GM21619 (cell line): Measurements from ENCODE around the gene POLE.
"Not testable (repeated sequence)": the region's sequence is repeated elsewhere in the genome, so short reads cannot be mapped to it uniquely, and the experiment has no call there.

Experiments
- ATAC-seq: cut with Tn5 transposase; IDR thresholded peaks from one replicate; pipeline ENCODE4 v1.9.1; 2021; ENCODE audit not compliant: unreplicated experiment

The POLE gene

DNA sequence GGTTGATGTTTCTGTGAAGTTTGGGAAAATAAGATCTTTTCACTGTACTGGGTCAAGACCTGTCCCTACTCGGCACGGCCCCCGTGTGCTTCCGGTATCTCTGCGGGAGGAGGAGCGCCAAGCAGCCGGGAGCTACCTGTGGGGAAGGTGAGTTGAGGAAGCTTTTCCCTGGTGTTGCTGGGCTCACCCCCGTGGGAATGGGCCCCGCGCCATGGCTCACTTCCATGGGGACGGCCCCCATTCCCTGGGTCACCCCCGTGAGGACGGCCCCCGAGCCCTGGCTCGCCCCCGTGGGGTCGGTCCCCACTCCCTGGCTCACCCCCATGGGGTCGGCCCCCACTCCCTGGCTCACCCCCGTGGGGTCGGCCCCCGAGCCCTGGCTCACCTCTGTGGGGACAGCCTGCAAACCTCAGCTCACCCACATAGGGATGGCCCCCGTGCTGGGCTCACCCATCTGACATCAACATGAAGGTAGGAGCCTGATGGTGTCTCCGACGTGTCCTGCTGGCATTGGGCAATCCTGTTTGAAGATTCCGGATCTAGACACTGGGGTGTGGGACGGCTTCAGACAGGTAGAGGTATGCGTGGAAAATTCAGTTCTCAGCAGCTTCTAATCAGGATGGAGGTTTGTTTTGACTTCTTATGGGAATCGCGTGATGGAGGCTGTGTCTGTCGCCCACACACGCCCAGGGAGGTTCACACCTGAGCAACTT, 85.8 kb downstream of the POLE start:
- ATAC-seq, result no peak

DNA sequence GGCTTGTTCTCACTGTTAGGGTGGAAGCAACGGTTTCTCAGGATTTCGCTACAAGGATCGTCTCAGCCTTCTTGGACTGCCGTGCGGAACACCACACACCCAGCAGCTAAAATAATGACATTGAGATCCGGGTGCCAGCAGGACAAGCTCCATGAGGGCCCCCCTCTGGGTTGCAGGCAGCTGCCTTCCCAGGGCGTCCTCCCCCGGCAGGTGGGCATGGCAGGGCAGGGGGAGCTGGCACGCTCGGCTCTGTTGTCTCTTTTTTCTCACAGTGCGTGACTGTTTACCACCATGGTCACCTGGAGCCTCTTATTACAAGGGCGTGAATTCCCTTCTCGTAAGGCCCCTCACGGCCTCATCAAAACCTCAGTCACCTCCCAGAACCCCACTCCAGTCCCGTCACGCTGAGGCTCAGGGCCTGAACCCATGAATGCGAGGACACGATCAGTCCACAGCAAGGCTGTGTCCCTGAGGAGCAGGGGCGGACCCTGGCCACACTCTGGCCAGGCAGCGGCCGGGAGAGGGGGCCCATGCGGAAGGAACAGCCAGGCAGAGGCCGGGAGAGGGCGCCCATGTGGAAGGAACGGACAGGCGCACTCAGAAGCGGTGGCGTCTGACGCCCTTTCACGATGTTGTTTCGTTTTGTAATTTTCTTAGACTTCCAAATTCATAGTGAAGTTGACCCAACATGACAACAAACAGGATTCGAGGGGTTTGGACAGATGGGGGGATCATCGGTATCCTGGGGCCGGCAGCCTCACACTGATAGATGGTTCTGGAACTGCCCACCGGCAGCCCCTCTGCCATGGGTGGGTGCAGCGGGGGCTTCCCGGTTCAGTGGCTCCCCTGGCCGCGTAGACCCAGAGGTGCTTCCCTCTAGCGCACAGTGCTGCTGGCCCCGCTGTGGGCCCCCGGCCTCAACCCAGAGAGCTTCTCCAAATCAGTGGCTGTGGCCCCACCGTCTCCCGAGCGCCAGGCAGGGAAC, 86.8 kb downstream of the POLE start:
- ATAC-seq, result no peak

DNA sequence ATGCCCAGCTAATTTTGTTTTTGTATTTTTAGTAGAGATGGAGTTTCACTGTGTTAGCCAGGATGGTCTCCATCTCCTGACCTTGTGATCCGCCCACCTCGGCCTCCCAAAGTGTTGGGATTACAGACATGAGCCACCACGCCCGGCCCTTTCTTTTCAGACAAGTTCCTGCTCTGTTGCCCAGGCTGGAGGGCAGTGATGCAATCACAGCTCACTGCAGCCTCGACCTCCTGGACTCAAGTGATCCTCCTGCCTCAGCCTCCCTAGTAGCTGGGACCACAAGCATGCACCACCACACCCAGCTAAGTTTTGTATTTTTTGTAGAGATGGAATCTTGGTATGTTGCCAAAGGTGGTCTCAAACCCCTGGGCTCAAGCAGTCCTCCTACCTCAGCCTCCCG, 87.6 kb downstream of the POLE start:
- ATAC-seq, result not testable (repeated sequence)

DNA sequence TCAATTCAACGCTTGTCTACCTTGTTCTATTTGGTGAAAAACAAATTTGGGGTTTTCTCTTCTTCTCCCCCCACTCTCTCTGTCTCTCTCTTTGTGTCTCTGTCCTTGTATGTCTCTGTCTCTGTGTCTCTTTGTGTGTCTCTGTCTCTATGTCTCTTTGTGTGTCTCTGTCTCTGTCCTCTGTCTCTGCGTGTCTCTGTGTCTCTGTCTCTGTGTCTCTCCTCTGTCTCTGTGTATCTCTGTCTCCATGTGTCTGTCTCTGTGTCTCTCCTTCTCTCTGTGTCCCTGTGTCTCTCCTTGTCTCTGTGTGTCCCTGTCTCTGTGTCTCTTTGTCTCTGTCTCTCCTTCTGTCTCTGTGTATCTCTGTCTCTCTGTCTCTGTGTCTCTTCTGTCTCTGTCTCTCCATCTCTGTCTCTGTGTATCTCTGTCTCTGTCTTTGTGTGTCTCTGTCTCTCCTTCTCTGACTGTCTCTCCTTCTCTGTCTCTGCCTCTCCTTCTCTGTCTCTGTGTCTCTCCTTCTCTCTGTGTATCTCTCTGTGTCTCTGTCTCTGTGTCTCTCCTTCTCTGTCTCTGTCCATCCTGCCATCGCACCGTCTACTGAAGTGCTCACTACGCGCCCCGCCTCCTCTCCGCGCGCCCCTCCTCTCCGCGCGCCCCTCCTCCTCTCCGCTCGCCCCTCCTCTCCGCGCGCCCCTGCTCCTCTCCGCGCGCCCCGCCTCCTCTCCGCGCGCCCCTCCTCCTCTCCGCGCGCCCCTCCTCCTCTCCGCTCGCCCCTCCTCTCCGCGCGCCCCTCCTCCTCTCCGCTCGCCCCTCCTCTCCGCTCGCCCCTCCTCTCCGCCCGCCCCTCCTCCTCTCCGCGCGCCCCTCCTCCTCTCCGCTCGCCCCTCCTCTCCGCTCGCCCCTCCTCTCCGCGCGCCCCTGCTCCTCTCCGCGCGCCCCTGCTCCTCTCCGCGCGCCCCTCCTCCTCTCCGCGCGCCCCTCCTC, 89.5 kb downstream of the POLE start:
- ATAC-seq, result no peak

DNA sequence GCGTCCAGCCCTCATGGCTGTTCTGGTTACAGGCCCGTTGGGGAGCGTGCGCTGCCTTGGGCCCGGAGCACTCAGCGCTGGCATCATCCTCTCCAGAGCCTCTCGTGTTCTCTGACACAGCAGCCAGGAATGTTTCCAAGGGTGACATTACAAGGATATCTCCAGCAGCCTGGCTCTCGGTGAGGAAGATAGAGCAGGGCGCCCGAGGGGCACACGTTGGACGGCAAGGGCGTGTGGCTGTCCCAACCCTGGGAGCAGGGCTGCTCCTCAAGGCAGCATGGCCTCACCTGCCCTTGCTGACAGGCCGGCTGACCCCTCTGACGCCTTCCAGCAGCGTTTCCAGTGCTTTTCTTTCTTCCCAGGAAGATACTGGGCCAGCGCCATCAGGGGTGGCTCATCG, 91.1 kb downstream of the POLE start:
- ATAC-seq, result no peak

DNA sequence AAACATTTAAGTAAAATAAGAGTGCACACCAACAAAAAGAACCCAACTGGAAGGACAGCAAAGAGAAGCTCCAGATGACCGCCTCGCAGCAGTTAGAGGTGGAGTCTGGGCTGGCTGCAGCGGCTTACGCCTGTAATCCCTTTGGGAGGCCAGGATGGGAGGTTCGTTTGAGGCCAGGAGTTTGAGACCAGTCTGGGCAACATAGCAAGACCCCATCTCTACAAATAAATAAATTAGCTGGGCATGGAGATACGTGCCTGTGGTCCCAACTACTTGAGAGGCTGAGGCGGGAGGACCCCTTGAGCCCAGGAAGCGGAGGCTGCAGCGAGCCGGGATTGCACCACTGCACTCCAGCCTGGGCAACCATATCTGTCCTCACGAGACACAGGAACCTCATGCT, 92.0 kb downstream of the POLE start:
- no peak for ATAC-seq

DNA sequence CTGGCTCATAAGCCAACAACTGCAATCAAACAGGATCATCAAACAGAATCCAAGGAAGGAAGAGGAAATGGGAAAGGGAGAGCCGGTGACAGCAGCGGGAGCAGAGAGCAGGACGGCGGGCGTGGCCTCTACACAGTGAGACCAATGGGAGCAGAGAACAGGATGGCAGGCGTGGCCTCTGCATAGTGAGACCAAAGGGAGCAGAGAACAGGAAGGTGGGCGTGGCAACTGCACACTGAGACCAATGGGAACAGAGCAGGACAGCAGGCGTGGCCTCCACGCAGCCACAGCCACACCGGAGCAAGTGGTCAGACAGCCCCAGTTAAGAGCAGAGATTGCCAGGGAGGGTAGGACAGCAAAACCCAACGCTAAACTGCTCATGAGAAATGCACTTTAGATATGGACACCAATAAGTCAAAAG, 93.2 kb downstream of the POLE start:
- ATAC-seq, result peak; percentile 71

DNA sequence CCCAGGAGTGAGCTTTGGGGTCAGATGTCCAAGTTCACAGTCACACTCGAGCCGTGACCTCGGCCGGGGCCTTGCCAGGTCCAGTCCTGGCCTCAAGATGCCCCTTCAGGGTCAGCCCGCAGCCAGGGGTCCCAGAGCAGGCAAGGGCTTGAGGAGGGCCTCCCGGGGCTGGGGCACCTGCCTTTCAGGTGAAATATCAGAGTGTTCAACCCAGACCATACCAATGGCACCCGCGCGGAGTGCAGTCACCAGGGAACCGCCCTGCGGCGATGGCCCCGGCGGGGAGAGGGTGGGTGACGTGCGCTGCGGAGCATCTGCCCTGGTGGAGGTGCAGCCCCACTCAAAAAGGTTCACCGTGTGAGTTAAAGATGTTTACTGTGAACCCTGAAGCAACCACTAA, 93.6 kb downstream of the POLE start:
- no peak for ATAC-seq

DNA sequence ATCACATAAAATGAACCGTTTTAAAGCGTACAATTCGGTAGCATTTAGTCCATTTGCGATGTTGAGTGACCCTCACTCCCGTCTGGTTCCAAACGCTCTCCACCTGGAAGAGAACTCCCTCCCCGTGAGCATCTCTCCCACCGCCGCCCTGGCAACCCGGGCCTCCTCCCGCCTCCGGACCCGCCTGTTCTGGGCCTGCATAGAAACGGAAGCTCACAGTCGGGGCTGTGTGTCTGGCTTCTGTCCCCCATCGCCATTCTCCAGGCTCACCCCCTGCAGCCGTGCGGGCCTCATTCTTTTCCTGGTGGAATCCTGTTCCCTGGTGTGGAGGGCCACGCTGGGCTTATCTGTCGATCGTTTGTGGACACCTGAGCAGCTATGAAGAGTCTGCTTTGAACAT, 94.1 kb downstream of the POLE start:
- no peak for ATAC-seq

DNA sequence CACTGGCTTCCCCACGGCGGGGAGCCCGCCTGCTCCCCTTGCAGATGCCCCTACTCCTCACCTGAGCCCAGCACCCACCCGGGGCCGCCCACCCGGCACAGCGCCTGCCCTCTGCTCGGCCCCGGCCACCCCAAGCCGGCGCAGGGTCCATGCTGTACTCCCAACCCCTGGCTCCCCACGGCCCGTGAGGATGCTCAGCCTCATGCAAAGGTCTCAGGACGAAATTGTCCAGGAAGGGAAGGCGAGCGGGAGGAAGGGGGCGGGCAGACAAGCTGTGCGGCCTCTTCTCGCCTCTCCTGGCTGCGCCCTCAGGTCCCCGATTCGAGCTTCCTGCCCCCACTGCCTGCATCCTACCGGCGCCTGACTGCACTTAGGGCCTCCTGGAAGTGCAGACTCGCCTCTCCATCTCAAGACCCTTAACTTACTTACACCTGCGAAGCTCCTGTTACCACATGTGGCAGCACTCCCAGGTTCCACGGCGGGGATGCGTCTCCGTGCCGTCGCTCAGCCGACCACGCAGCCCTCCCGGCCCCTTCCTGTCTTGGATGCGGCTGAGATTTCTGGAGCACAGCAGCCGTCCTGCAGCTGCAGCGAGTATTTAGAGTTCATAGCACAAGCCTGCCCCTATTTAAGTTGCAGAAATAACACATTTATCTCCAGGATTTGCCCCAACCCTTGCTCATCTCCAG, 94.7 kb downstream of the POLE start:
- no peak for ATAC-seq

DNA sequence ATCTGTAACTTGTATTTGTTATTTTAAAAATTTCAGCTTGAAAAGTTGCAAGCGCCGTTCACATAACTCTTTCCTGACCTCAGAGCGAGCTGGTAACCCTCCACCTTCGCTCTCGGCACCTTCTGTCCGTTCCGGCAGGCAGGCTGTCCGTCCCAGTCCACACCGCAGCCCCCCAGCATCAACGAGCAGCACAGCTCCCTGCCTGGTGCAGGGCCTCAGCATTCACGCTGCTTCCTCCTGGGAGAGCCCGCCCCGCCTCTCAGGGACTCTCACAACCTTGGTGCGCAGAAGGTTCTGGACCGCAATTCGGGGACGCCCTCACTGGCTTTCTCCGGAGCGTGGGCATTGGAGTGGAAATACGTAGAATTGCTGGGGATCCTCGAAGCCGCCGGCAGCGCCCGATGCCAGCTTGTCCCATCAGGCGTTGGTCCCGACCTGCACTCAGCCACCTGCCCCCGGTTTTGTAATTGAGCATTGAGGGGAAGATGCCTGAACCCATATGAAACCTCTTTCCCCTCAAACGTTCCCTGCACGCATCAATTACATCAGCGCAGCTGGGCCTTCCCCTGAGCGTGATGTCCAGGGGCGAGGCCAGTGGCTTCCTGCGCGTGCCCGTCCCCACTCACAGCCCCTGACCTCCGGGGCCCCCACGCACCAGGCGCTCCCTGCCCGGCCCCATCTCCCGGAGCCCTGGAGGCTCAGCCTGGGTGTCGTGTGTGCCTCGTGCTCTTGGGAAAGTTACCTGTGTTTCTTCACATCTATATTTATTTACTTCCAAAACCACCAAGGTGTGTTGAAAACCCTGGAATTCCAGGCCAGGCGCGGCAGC, 95.8 kb downstream of the POLE start:
- ATAC-seq, result no peak

DNA sequence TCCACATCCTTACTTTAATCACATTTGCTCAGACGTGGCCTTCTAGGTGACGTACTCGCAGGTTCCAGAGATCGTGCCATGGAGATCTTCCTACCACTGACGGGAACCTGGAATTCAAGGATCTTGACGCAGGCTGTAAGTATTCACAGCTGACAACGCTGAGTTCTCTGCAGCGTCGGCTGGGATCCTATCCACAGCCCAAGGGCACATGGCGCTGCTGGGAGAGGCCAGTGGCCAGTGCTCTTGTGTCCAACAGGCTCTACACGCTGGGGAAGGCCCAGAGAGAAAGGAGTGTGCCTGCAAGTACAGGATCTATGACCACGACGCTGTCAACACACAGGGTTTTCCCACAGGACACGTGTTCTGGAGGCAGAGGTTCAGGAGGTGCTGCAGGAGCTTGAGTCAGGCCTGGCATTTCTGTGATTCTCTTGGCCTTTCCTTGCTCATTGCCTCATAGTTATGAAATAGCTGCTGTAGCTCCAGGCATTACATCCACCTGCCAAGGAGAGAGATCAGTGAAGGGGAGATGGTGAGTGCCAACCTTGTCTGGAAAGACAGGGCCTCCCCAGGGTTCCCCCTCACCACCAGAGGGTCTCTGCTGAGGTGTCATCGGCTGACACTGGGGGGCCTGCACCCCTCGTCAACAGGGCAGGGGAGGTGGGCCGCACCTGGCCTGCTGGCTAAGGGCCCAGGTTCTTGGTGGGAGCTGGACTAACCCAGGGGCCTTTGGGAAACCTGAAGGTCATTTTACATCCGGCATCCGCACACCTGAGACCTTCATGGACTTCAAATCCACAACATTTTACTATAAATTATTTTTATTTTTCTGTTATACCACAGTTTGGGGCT, 98.1 kb downstream of the POLE start:
- no peak for ATAC-seq

DNA sequence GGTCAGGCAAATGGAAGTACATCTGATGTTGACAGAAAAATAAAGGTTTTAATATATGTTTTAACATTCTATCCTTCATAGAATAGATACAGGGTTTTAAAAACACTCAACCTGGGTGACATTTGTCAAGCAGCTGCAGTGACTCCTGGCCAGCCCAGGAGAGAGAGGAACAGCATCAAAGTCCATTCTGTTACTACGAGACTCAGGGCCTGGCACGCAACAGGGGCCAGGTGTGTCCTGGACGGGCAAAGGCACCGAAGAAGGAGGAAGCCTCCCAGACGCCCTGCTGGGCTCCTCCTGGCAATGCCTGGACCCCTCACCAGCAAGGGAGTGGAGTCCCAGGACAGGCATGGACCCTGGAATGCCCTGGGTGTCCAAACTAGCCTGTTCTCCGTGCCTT, 98.8 kb downstream of the POLE start:
- no peak for ATAC-seq

DNA sequence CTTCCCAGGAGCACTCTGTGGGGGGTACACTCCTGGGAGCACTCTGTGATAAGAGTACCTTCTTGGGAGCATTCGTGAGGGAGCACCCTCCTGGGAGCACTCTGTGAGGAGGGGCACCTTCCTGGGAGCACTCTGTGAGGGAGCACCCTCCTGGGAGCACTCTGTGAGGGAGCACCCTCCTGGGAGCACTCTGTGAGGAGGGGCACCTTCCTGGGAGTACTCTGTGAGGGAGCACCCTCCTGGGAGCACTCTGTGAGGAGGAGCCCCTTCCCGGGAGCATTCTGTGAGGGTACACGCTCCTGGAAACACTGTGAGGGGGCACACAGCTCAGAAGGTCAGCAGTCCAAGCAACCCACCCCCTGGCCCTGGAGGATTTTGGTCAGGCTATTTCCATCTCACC, 99.4 kb downstream of the POLE start:
- no peak for ATAC-seq

DNA sequence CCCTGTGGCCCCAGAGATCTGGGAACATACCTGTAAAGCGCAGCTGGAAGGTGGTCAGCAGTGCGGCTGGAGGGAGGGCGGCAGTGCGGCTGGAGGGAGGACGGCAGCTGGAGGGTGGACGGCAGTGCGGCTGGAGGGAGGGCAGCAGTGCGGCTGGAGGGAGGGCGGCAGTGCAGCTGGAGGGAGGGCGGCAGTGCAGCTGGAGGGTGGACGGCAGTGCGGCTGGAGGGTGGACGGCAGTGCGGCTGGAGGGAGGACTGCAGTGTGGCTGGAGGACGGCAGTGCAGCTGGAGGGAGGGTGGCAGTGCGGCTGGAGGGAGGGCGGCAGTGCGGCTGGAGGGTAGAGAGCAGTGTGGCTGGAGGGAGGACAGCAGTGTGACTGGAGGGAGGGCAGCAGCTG, 100.2 kb downstream of the POLE start:
- ATAC-seq, result no peak

DNA sequence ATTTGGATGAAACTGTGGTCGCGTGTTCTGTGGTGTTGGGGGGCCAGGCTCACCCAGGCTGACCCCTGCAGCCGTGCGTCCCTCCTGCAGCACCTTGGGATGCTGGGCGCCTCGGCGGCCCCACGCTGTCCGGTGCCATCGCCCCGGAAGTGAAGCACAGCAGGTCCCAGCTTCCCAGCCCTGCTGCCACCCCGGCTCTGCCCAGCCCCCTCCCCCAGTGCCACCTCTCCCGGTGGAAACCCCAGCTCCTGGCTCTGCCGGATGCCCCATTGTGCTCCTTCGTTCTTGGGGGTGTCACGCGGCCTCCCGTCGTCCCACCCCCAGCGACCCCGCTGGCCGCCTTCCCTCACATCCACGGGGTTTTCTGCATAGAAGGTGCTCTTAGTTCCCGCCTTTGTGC, 102.0 kb downstream of the POLE start:
- ATAC-seq, result no peak

DNA sequence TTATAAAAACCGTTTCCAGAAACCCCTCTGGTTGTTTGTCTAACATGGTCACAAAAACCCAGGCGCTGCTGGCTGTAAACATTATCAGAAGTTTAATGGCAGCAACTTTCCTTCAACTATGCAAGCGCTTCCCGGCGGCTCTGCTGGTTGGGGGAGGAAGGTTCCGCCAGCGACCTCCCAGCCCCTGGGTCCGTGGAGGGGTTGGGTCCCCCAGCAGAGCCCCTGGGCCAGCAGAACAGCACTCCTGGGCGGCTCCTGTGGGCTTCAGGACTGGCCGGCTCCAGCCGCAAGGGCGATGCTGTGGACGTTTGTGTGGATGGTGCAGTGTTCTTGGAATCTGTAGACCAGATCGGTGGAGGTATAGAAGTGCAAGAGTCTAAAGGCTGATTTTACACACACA, 102.7 kb downstream of the POLE start:
- ATAC-seq, result no peak

DNA sequence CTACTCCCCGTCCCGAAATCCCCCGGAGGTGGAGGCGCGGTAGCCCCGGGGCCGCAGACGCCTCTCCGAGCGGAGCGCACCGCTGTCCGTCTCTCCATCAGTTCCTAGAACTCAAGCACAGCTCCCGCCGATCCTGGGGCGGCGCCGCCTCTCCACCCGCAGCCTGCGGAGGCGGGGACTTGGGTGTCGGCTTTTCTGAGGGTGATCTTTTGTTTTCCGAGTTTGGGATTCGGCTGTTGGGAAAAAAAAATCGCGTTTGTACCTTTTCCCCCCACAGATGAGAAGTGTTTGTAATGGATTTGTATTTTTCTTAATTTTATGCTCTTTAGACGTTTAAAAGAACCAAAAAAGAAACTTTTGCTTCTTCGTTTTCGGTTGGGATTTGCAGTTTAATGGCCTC, 103.4 kb downstream of the POLE start:
- ATAC-seq, result no peak

DNA sequence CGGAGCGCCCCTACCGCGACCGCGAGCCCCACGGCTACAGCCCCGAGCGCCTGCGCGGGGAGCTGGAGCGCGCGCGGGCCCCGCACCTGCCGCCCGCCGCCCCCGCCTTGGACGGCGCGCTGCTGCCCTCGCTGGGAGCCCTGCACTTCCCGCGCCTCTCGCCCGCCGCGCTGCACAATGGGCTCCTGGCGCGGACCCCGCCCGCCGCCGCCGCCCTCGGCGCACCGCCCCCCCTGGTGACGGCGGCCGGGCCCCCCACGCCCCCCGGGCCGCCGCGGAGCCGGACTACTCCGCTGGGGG, 103.8 kb downstream of the POLE start:
- no peak for ATAC-seq
